ENCODE measurements around the gene NTN4. TPM values are rescaled to one million over a fixed set of nuclear protein-coding genes. Genes with fewer than 3 reads are reported as not detected.

The NTN4 gene
- total RNA-seq, 6 experiments from 2014 or later = 51.3 to 117 (median 101) TPM

GRCh38 chr12:95641299-95641952 lies 149.1 kb downstream of the NTN4 start:
- H3K9me3 Mint-ChIP-seq = peaks cover 3% of the 10 kb centered on the region; the same call in 1 of the 2 replicates
- no peak for DNase-seq
- TF ChIP-seq CTCF (IDR thresholded peaks at IDR 0.05) = no peak
- H3K4me1 Mint-ChIP-seq (ENCODE audit: low read depth) = peaks cover 55% of the 10 kb centered on the region
- no peak overlapping the region for H3K4me3 Mint-ChIP-seq
- no peak overlapping the region for H3K27ac Mint-ChIP-seq
- peaks cover 6% of the 10 kb centered on the region for H3K36me3 Mint-ChIP-seq (ENCODE audit: low read depth)
- H3K27me3 Mint-ChIP-seq (ENCODE audit: insufficient read depth) = peaks cover 3% of the 10 kb centered on the region; the same call in 1 of the 2 replicates

- DNase-seq = no peak
- H3K9me3 Mint-ChIP-seq = peaks cover 3% of the 10 kb centered on the region; the same call in 1 of the 2 replicates
- no peak overlapping the region; the same call in 1 of the 2 replicates for H3K27ac Mint-ChIP-seq
- peaks cover 53% of the 10 kb centered on the region for H3K4me1 Mint-ChIP-seq (ENCODE audit: low read depth)
- H3K27me3 Mint-ChIP-seq (ENCODE audit: insufficient read depth) = no peaks in the 10 kb centered on the region; the same call in 1 of the 2 replicates
- no peak for TF ChIP-seq CTCF (IDR thresholded peaks at IDR 0.05)
- H3K36me3 Mint-ChIP-seq (ENCODE audit: low read depth) = peaks cover 6% of the 10 kb centered on the region
- no peak overlapping the region for H3K4me3 Mint-ChIP-seq
Measured at GRCh38 chr12:95640516-95640915, 150.0 kb downstream of the NTN4 start.

GRCh38 chr12:95637471-95638155 lies 153.0 kb downstream of the NTN4 start:
- Mint-ChIP-seq H3K4me1 (ENCODE audit: low read depth) (peaks cover 81% of the 10 kb centered on the region), H3K27me3 (ENCODE audit: insufficient read depth) (peaks cover 3% of the 10 kb centered on the region), H3K4me3 (peak overlapping the region; percentile 63), H3K9me3 (peaks cover 8% of the 10 kb centered on the region), H3K27ac (peak overlapping the region; percentile 93), H3K36me3 (ENCODE audit: low read depth) (peaks cover 13% of the 10 kb centered on the region)
- peak; percentile 94 for DNase-seq
- TF ChIP-seq CTCF (IDR thresholded peaks at IDR 0.05) = no peak

GRCh38 chr12:95637010-95637409 lies 153.6 kb downstream of the NTN4 start:
- Mint-ChIP-seq H3K36me3 (ENCODE audit: low read depth) (peaks cover 16% of the 10 kb centered on the region), H3K9me3 (peaks cover 8% of the 10 kb centered on the region), H3K27ac (peak overlapping the region; percentile 93), H3K27me3 (ENCODE audit: insufficient read depth) (peaks cover 3% of the 10 kb centered on the region), H3K4me1 (ENCODE audit: low read depth) (peaks cover 80% of the 10 kb centered on the region), H3K4me3 (no peak overlapping the region)
- TF ChIP-seq CTCF (IDR thresholded peaks at IDR 0.05) = no peak
- no peak for DNase-seq

- peaks cover 8% of the 10 kb centered on the region for H3K9me3 Mint-ChIP-seq
- H3K27me3 Mint-ChIP-seq (ENCODE audit: insufficient read depth) = peaks cover 4% of the 10 kb centered on the region
- peak overlapping the region; percentile 93 for H3K27ac Mint-ChIP-seq
- H3K4me1 Mint-ChIP-seq (ENCODE audit: low read depth) = peaks cover 72% of the 10 kb centered on the region
- peaks cover 16% of the 10 kb centered on the region for H3K36me3 Mint-ChIP-seq (ENCODE audit: low read depth)
- TF ChIP-seq CTCF (IDR thresholded peaks at IDR 0.05) = no peak
- no peak overlapping the region for H3K4me3 Mint-ChIP-seq
- no peak for DNase-seq
Measured at GRCh38 chr12:95634622-95635621, 155.6 kb downstream of the NTN4 start.
